ENCODE data around the gene ANKRD11. TPM values are rescaled to one million over a fixed set of nuclear protein-coding genes. Genes with fewer than 3 reads are reported as not detected.
"Not testable (repeated sequence)": the region's sequence is repeated elsewhere in the genome, so short reads cannot be mapped to it uniquely, and the experiment has no call there.

ANKRD11 gene
- polyA plus RNA-seq, 1 donor (not counting 4 experiments of a cell fraction or from before 2014, with no cell fraction given): 30.1 TPM

DNA sequence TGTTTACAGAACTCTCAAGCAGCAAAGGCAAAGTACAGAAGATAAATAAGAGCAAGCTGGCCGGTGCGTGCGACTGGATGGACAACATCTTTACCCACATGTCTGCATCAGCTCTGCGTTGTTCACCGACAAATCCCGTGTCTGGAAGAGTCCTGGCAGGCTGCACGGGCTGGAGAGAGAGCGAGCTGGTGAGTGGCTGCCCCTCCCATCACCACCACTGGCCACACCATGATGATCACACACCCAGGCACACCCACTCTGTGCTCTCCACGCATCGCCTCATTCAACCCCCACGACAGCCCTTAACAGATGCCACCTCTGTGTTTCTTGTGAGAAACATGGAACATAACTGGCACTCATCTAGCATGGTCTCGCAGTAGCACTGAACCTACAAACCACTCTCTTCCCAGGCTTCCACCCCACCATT lies 59.2 kb downstream of the ANKRD11 start:
- Histone ChIP-seq H3K27ac (ENCODE audit: control insufficient read depth, insufficient read depth, low read length) (no peak overlapping the region), H3K36me3 (ENCODE audit: control insufficient read depth in 2 of 2, extremely low read depth in 1 of 2, insufficient read depth in 2 of 2, low read length in 2 of 2) (peaks cover 10 to 19% of the 10 kb centered on the region in 2 experiments), H3K79me2 (ENCODE audit: control insufficient read depth, insufficient read depth, low read length) (peaks cover 87% of the 10 kb centered on the region), H2AFZ (ENCODE audit: control insufficient read depth, low read length) (no peak overlapping the region), H3K9me3 (ENCODE audit: control insufficient read depth, low read depth, low read length) (no peaks in the 10 kb centered on the region), H3K27me3 (ENCODE audit: control insufficient read depth, extremely low read depth, insufficient read depth, low read length) (no peaks in the 10 kb centered on the region), H4K20me1 (ENCODE audit: control insufficient read depth, extremely low read depth, insufficient read depth, low read length) (peaks cover 67% of the 10 kb centered on the region), H3K4me1 (ENCODE audit: control insufficient read depth, extremely low read depth, insufficient read depth, low read length) (peaks cover 5% of the 10 kb centered on the region), H3K9me1 (ENCODE audit: control insufficient read depth, extremely low read depth, insufficient read depth, low read length) (peaks cover 13% of the 10 kb centered on the region), H3K9ac (ENCODE audit: control insufficient read depth, extremely low read depth, insufficient read depth, low read length) (no peak overlapping the region), H3K4me3 (ENCODE audit: control insufficient read depth in 2 of 3, extremely low read depth in 1 of 3, insufficient read depth in 2 of 3, low read depth in 1 of 3, low read length in 3 of 3) (no peak overlapping the region), H3K4me2 (ENCODE audit: control insufficient read depth, extremely low read depth, insufficient read depth, low read depth, low read length) (no peak overlapping the region)
- DNase-seq (ENCODE audit: low read depth, low spot score): no peak
- dilution Hi-C loops (cut with MboI; ENCODE audit: extremely low pct_ligation_motif_present, low sequenced_read_pairs): no loop called here
- TF ChIP-seq, protein P1, sequence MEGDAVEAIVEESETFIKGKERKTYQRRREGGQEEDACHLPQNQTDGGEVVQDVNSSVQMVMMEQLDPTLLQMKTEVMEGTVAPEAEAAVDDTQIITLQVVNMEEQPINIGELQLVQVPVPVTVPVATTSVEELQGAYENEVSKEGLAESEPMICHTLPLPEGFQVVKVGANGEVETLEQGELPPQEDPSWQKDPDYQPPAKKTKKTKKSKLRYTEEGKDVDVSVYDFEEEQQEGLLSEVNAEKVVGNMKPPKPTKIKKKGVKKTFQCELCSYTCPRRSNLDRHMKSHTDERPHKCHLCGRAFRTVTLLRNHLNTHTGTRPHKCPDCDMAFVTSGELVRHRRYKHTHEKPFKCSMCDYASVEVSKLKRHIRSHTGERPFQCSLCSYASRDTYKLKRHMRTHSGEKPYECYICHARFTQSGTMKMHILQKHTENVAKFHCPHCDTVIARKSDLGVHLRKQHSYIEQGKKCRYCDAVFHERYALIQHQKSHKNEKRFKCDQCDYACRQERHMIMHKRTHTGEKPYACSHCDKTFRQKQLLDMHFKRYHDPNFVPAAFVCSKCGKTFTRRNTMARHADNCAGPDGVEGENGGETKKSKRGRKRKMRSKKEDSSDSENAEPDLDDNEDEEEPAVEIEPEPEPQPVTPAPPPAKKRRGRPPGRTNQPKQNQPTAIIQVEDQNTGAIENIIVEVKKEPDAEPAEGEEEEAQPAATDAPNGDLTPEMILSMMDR (optimal IDR thresholded peaks at IDR 0.05 in 1 of 3, IDR thresholded peaks at IDR 0.05 in 1 of 3, conservative IDR thresholded peaks at IDR 0.05 in 1 of 3; ENCODE audit: extremely low read depth in 1 of 3, insufficient read depth in 2 of 3, low read length in 3 of 3): no peak
- no peak for TF ChIP-seq EZH2 (IDR thresholded peaks at IDR 0.05; ENCODE audit: low read length)
- no peak for FAIRE-seq

DNA sequence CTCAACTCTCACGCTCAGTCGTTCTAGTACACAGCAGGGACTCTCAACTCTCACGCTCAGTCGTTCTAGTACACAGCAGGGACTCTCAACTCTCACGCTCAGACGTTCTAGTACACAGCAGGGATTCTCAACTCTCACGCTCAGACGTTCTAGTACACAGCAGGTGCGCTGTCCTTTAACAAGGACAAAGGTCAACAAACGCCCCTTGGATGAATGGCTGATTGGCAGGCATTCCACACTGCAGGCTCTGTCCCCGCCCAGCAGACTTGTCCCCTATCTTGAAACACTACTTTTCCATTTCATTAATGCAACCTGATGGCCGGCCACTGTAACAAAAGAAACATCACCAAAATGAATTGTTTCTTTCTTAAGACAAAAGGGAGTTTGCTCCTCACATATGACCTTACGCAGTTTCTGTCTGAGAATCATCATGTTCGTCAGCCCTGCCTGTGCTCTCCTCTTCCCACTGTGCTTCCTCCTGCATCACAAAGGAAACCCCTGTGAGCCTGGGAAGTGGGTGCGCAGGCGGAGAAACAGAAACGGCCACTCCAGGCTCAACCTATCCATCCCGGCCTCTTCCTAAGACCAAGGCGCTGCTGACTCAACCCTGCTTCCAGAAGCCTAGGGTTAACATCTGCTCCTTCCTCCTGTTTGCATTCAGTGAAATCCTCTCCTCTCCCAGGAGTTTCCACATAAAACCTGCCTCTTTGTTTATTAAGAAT lies 59.8 kb downstream of the ANKRD11 start:
- H3K9me3 ChIP-seq (ENCODE audit: control insufficient read depth, low read depth, low read length): no peaks in the 10 kb centered on the region
- no peak overlapping the region for H2AFZ ChIP-seq (ENCODE audit: control insufficient read depth, low read length)
- dilution Hi-C loops (cut with MboI; ENCODE audit: extremely low pct_ligation_motif_present, low sequenced_read_pairs): no loop called here
- DNase-seq (ENCODE audit: low read depth, low spot score) (no peak), FAIRE-seq (no peak)
- H3K27me3 ChIP-seq (ENCODE audit: control insufficient read depth, extremely low read depth, insufficient read depth, low read length): no peaks in the 10 kb centered on the region
- H3K4me3 ChIP-seq (ENCODE audit: control insufficient read depth in 2 of 3, extremely low read depth in 1 of 3, insufficient read depth in 2 of 3, low read depth in 1 of 3, low read length in 3 of 3): no peak overlapping the region
- H3K79me2 ChIP-seq (ENCODE audit: control insufficient read depth, insufficient read depth, low read length): peaks cover 87% of the 10 kb centered on the region
- peaks cover 5% of the 10 kb centered on the region for H3K4me1 ChIP-seq (ENCODE audit: control insufficient read depth, extremely low read depth, insufficient read depth, low read length)
- no peak overlapping the region for H3K9ac ChIP-seq (ENCODE audit: control insufficient read depth, extremely low read depth, insufficient read depth, low read length)
- H4K20me1 ChIP-seq (ENCODE audit: control insufficient read depth, extremely low read depth, insufficient read depth, low read length): peaks cover 65% of the 10 kb centered on the region
- peaks cover 13% of the 10 kb centered on the region for H3K9me1 ChIP-seq (ENCODE audit: control insufficient read depth, extremely low read depth, insufficient read depth, low read length)
- no peak overlapping the region for H3K4me2 ChIP-seq (ENCODE audit: control insufficient read depth, extremely low read depth, insufficient read depth, low read depth, low read length)
- TF ChIP-seq, protein P1 (optimal IDR thresholded peaks at IDR 0.05 in 1 of 3, IDR thresholded peaks at IDR 0.05 in 1 of 3, conservative IDR thresholded peaks at IDR 0.05 in 1 of 3; ENCODE audit: extremely low read depth in 1 of 3, insufficient read depth in 2 of 3, low read length in 3 of 3): no peak
- TF ChIP-seq EZH2 (IDR thresholded peaks at IDR 0.05; ENCODE audit: low read length): no peak
- peaks cover 11 to 16% of the 10 kb centered on the region in 2 experiments for H3K36me3 ChIP-seq (ENCODE audit: control insufficient read depth in 2 of 2, extremely low read depth in 1 of 2, insufficient read depth in 2 of 2, low read length in 2 of 2)
- H3K27ac ChIP-seq (ENCODE audit: control insufficient read depth, insufficient read depth, low read length): no peak overlapping the region

DNA sequence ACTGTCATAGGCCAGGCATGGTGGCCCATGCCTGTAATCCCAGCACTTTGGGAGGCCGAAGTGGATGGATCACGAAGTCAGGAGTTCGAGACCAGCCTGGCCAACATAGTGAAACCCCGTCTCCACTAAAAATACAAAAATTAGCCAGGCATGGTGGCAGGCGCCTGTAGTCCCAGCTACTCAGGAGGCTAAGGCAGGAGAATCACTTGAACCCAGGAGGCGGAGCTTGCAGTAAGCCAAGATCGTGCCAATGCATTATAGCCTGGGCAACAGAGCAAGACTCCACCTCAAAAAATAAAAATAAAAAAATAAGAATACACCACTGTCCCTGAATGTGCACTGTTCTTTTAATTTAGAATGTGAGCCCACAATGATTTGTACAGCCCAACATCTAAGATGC lies 61.8 kb downstream of the ANKRD11 start:
- FAIRE-seq; H3K27ac ChIP-seq (ENCODE audit: control insufficient read depth, insufficient read depth, low read length); H3K27me3 ChIP-seq (ENCODE audit: control insufficient read depth, extremely low read depth, insufficient read depth, low read length); DNase-seq (ENCODE audit: low read depth, low spot score); H3K9me1 ChIP-seq (ENCODE audit: control insufficient read depth, extremely low read depth, insufficient read depth, low read length); H3K4me3 ChIP-seq (ENCODE audit: control insufficient read depth in 2 of 3, extremely low read depth in 1 of 3, insufficient read depth in 2 of 3, low read depth in 1 of 3, low read length in 3 of 3); H3K4me1 ChIP-seq (ENCODE audit: control insufficient read depth, extremely low read depth, insufficient read depth, low read length); H2AFZ ChIP-seq (ENCODE audit: control insufficient read depth, low read length); H3K4me2 ChIP-seq (ENCODE audit: control insufficient read depth, extremely low read depth, insufficient read depth, low read depth, low read length); H3K9ac ChIP-seq (ENCODE audit: control insufficient read depth, extremely low read depth, insufficient read depth, low read length); H3K9me3 ChIP-seq (ENCODE audit: control insufficient read depth, low read depth, low read length); dilution Hi-C loops (cut with MboI; ENCODE audit: extremely low pct_ligation_motif_present, low sequenced_read_pairs): not testable (repeated sequence)
- peaks cover 87% of the 10 kb centered on the region for H3K79me2 ChIP-seq (ENCODE audit: control insufficient read depth, insufficient read depth, low read length)
- peaks cover 63% of the 10 kb centered on the region for H4K20me1 ChIP-seq (ENCODE audit: control insufficient read depth, extremely low read depth, insufficient read depth, low read length)
- H3K36me3 ChIP-seq (ENCODE audit: control insufficient read depth in 2 of 2, extremely low read depth in 1 of 2, insufficient read depth in 2 of 2, low read length in 2 of 2): peaks cover 12 to 16% of the 10 kb centered on the region in 2 experiments
